Activated CD8-positive, alpha-beta memory T cell treated with anti-CD3 and anti-CD28 coated beads, Interleukin-2, amount 50 U/mL, for 1 hour (primary cell): ENCODE data around the gene BMPR2.
"Not testable (repeated sequence)": the region's sequence is repeated elsewhere in the genome, so short reads cannot be mapped to it uniquely, and the experiment has no call there.

ENCODE experiments used
- DNase-seq: peaks from one replicate; pipeline ENCODE4 v3.0.0-alpha.2; 2020; ENCODE audit errors: extremely low read depth

BMPR2 gene

GRCh38 chr2:202382684-202383083, 6.6 kb downstream of the BMPR2 start:
- no peak for DNase-seq

- DNase-seq: not testable (repeated sequence)
Observed at GRCh38 chr2:202386495-202386894, 10.4 kb downstream of the BMPR2 start.

GRCh38 chr2:202387608-202388342, 11.6 kb downstream of the BMPR2 start:
- DNase-seq: no peak

GRCh38 chr2:202400941-202401340, 24.8 kb downstream of the BMPR2 start:
- DNase-seq: no peak

- DNase-seq: no peak
Observed at GRCh38 chr2:202405798-202406197, 29.7 kb downstream of the BMPR2 start.

GRCh38 chr2:202406445-202406978, 30.4 kb downstream of the BMPR2 start:
- DNase-seq: no peak

- DNase-seq: no peak
Observed at GRCh38 chr2:202408546-202409140, 32.5 kb downstream of the BMPR2 start.

GRCh38 chr2:202410092-202410491, 34.0 kb downstream of the BMPR2 start:
- no peak for DNase-seq

GRCh38 chr2:202411097-202411496, 35.0 kb downstream of the BMPR2 start:
- DNase-seq: no peak

- DNase-seq: no peak
Observed at GRCh38 chr2:202418027-202418426, 41.9 kb downstream of the BMPR2 start.

- DNase-seq: no peak
Observed at GRCh38 chr2:202418511-202418910, 42.4 kb downstream of the BMPR2 start.

- DNase-seq: no peak
Observed at GRCh38 chr2:202423139-202423538, 47.0 kb downstream of the BMPR2 start.

GRCh38 chr2:202425036-202425435, 48.9 kb downstream of the BMPR2 start:
- DNase-seq: no peak

GRCh38 chr2:202426751-202427150, 50.6 kb downstream of the BMPR2 start:
- no peak for DNase-seq

- no peak for DNase-seq
Observed at GRCh38 chr2:202429164-202429980, 53.2 kb downstream of the BMPR2 start.

GRCh38 chr2:202432776-202433175, 56.6 kb downstream of the BMPR2 start:
- no peak for DNase-seq

- no peak for DNase-seq
Observed at GRCh38 chr2:202434472-202434871, 58.3 kb downstream of the BMPR2 start.

GRCh38 chr2:202436626-202437025, 60.5 kb downstream of the BMPR2 start:
- no peak for DNase-seq

GRCh38 chr2:202440117-202440516, 64.0 kb downstream of the BMPR2 start:
- not testable (repeated sequence) for DNase-seq

- no peak for DNase-seq
Observed at GRCh38 chr2:202442882-202443281, 66.8 kb downstream of the BMPR2 start.

- DNase-seq: no peak
Observed at GRCh38 chr2:202444000-202444399, 67.9 kb downstream of the BMPR2 start.

GRCh38 chr2:202449344-202449743, 73.2 kb downstream of the BMPR2 start:
- DNase-seq: no peak
